8988T (cell line): ENCODE measurements around the gene TMA7B.
"Not testable (repeated sequence)": the region's sequence is repeated elsewhere in the genome, so short reads cannot be mapped to it uniquely, and the experiment has no call there.

ENCODE experiments used
- DNase-seq: peaks from one replicate; pipeline ENCODE4 v3.0.0; 2011

The TMA7B gene

DNA sequence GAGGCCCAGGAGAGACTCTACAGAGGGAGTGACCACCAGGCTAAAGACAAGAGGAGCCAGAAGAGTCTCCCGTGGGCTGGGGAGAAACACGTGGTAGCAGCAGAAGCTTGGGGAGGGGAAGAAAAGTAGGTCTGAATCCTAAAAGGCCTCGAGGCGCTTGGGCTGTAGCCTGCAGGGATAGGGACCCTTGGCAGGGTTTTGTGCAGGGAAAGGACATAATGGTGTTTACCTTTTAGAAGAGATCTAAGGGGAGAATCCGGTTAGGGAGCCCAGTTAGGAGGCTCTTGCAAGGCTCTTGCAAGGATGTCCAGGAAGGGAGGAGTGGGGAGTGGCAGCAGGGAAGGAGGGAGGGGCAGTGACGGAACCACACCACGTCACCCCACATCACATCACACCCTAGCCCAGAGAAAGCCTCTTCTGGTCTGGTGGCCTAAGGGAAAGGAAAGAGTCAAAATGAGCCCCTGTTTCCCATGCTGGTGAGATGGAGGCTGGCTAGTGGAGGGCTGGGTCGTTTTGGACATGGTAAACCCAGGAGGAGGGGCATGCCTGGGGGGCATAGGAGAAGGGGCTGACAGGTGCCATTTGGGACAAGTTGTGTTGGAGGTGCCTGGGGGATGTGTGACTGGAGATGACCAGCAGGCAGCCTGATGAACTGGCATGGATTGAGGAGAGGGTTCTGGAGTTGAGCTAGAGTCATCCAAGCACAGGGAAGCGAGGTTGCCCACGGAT is 28.4 kb downstream of the TMA7B start:
- no peak for DNase-seq

DNA sequence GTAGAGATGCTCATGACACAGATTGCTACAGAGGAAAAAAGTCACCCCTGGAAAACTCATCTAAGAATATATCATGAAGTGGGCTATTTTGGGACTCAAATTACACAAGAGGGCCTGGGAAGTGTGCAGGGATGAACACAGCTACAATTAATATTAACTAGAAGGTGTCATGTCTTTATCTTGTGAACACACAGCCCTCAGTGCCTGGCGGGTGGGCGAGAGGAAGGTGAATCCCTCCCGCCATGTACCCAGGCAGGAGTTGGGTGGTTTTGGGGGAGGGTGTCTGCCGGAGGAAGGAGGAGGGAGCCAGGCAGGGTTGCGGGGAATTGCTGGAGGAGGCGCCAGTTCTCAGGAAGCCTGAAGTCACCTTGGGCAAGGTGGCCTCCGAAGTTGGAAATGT is 29.4 kb downstream of the TMA7B start:
- no peak for DNase-seq

DNA sequence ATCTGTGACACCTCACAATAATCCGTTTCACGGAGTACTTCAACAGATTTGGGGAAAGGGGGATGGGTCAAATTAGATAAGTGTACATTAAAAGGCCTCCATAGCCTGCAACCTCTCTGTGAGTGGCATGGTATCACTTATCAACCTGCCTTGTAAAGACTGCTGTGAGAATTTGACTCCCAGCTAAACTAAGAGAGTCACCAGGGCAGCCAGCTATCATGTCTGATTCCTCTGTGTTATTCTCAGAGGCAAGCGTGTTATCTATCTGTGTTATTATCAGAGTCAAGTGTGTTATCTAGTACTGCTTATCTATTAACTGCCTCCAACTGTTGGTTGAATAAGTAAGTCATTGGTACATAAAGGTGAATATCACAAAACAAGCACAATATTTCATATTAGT is 30.5 kb downstream of the TMA7B start:
- no peak for DNase-seq

DNA sequence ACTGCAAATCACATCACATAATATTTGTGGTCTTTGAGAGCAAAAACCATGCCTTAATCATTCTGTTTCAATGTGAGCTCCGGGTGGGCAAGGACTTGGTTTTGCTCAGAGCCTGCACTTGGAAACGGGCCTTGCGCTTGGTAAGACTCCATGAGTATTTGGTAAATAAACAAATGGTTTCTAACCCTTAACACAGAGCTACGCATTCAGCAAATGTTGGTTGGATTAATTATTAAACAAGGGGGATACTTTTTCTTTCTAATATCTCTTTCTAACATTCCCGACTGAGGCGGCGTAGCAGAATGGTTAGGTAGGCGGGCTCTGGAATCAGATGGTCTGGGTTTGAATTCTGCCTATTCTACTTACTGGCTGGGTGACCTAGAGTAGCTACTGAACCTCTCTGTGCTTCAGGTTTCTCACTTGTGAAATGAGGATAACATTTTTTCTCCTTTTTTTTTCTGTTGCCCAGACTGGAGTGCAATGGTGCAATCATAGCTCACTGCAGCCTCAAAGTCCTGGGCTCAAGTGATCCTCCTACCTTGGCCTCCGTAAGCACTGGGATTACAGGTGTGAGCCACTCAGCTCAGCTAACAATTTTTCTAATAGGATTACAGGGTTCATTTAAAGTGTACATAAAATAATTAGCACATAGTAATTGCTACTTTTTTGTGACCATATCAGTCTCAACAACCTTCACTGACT is 31.1 kb downstream of the TMA7B start:
- DNase-seq = no peak

DNA sequence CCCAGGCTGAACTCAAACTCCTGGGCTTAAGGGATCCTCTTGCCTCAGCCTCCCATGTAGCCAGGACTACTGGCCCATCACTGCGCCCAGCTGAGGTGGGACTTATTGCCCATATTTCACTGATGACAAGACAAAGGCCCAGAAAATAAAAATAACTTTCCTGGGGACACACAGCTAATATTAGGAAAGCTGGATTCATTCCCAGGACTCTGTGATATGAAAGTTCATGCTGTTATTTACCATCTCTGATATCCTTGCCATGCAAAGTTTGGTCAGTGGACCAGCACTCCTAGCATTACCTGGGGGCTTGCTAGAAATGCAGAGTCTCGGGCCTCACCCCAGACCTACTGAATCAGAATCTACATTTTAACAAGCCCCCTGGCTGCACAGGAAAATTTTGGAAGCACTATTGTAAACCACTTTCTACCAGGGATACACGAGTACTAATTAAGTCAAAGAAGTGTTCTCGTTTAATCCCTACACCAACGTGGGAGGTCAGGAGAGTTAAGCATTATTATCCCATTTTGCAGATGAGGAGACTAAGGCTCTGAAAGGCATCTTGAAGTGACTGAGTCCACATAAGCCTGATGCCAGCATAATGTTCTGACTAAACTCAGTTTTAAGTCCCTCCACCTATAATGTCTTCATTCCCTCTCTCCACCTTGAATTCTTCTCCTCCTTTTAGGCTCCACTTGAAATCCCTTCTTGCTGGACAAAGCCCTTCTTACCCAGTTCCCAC is 32.1 kb downstream of the TMA7B start:
- no peak for DNase-seq

DNA sequence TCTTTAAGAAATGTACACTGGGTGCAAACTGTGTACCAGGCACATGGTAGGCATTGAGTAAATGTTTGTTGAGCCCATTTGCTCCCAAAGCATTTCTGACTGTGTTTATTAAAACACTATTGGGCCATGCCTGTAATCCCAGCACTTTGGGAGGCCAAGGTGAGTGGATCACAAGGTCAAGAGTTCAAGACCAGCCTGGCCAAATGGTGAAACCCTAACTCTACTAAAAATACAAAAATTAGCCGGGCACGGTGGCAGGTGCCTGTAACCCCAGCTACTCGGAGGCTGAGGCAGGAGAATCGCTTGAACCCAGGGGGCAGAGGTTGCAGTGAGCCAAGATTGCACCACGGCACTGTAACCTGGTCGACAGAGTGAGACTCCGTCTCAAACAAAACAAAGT is 32.7 kb downstream of the TMA7B start:
- not testable (repeated sequence) for DNase-seq

DNA sequence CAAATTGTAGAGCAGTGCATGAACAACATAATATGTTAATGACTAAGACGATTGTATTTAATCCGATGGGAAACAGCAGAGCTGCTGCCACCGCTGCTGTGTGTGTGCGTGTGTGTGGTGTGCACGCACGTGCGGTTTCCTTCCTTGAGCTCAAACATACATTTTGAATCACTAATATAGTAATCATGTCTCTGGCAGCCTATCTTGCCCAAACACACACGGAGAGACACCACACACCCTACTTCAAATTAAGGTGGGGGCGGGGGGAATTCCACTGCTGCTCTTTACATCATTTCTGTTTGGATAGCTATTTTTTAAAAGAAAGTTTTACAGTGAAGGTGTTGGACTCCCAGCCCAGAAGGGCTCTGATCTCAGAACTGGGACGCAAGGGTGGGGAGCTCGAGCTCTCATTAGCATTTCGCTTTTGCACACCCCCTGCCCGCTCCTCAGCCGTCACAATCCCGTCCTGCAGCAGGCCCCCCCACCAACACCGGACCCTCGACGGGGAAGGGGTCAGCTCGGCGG is 33.9 kb downstream of the TMA7B start:
- no peak for DNase-seq

DNA sequence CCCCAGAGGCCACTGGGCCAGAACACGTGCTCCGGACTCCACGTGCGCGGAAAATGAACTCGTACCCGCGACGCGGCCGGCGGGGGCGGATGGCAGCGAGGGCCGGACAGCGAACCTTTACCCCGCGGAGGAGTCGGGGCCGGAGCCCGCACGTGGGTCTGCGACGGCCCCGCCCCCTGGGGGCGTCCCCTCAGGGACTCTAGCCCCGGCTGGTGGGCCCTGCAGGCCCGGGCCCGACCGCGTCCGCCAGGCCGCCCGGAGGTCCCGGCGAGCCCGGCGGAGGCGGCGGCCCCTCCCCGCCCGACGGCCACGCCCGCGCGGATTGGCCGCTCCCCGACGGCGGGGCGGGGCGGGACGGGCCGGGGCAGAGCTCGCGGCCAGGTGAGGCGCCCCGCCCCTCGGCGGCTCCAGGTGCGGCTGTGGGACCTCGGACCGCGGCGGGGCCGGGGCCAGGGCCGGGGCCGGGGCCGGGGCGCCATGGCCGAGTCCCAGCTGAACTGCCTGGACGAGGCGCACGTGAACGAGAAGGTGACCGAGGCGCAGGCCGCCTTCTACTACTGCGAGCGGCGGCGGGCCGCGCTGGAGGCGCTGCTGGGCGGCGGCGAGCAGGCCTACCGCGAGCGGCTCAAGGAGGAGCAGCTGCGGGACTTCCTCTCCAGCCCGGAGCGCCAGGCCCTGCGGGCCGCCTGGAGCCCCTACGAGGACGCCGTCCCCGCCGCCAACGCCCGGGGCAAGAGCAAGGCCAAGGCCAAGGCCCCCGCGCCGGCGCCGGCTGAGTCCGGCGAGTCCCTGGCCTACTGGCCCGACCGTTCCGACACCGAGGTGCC is 34.6 kb downstream of the TMA7B start, which contains the start of gene FAM83F:
Gene FAM83F (plus strand): TSS at position 389 of the 827 bp plus-strand sequence. CDS start 89 bp downstream, at position 478.
- DNase-seq = no peak

DNA sequence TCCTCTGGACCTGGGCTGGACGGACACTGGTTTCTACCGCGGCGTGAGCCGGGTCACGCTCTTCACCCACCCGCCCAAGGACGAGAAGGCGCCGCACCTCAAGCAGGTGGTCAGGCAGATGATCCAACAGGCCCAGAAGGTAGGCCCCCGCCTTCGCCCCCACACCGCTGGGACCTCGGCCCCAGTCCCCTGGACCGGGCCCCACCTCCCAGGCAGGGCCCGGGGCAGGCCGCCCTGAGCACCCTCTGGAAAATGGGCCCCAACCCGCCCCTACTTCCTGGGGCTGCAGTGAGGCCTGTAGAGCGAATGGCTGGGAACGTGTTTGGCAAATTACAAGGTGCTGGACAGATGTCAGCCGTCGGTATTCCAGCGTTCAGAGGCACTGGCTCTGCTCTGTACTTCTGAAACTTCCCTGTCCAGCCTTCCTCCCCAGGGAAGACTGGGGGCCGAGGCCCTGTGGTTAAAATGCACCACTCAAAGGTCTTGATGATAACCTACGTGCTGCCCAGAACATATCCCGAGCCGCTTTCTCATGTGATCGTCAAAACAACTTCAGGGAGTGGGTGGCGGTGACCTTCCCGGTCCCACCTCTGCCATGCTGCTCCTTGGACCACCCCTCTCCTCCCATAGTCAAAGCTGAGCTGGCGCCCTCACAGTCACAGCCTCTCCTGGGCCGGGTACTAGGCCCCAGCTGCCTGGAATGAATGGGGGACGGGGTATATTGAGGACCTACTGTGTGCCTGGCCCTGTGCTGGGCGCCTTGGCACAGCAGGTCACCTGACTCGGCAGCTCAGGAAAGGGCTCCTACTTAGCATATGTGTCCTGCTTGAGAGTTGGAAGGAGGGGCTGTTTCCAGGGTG is 35.4 kb downstream of the TMA7B start:
- no peak for DNase-seq

DNA sequence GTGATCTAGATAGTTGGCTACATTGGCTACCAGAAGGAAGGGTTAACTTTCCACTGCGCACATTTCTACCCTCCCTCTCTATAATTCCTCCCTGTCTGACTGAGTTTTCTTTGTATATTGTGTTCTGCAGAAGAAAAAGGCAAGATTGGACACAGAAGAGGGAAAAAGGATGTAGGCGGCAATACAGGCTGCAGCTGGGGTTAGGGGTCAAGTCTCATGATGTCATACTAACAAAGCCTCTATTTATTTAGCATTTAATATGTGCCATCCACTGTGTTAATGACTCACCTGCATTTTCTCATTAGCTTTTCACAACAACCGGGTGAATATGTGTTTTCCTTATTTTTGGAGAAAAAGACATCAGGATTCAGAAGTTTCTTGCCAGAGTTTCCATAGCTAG is 36.5 kb downstream of the TMA7B start:
- no peak for DNase-seq

DNA sequence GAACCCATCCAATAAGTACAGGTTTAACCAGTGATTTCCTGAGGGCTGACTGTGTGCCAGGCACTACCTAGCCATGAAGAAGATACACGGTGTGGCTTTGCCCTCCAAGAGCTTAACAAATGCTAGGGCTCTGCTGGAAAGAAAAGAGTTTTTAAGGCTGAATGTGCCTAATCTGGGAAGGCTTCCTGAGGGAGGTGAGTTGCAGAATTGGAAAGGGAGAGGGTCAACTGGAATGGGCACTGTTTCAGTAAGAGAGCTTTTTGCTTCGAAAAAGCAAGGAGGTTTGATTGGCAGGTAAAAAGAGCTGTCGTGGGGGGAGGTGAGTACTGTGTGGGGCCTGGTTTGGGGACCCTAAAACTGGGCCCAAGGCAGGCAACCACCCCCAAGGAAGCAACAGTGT is 37.2 kb downstream of the TMA7B start:
- DNase-seq = no peak

DNA sequence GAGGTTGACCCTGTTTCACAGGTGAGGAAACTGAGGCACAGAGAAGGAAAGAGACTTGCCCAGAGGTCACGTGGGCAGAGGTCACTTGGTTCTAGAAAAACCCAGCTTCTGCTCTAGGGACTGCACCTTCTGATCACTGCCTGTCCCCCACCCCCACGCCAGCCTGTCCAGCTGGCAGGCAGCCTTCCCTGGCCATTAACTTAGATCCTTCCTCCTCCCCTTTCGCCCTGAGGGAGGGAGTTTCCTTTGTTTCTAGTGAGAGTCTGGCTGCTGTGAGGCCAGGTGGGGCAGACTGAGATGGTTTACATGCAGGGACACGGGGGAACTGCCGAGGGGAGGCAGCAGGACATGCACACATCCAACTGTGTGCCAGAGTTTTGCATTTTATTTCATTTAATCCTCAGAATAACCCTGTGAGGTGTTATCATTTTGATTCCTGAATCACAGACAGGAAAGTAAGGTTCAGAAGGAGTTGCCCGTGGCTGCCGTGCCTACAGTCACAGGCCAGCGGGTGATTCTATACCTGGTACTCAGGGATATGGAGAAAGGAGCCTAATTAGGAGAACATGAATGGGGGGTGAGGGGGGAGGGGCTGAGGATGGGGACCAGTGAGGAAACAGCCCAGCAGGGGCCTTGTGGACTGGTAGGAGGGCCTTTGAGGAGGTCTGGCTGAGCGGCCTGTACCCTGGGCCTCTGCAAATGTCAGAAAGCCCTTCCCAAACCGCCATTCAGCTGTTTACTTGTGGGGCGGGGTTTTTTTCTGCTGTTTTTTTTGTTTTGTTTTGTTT is 37.9 kb downstream of the TMA7B start:
- no peak for DNase-seq

DNA sequence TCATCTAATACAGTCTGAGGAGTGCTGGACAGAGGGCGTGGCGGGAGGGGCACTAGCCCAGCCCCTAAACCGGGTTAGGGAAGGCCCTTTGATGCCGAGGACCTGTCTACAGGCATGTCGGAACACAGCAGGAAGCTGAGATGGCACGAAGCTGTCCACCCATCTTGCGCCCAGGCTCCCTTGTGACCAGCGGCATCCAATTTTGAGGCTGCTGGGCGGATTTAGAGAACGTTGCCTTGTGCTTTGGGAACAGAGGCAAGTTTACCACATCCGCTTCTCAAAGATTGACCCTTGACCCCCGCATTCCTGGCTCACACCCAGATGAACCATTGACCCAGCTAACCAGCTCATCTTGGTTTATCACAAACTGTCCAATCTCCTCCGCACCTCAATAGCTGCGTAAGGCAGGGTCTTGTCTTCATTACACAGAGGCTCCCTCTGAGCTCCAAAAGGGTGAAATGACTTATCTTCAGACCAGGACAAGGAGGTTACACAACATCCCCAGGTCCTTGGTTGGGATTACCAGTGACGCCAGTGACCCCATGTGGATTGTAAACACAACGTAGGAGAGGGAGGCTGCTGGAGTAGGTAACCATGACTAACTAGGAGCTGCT is 39.1 kb downstream of the TMA7B start:
- DNase-seq = no peak

DNA sequence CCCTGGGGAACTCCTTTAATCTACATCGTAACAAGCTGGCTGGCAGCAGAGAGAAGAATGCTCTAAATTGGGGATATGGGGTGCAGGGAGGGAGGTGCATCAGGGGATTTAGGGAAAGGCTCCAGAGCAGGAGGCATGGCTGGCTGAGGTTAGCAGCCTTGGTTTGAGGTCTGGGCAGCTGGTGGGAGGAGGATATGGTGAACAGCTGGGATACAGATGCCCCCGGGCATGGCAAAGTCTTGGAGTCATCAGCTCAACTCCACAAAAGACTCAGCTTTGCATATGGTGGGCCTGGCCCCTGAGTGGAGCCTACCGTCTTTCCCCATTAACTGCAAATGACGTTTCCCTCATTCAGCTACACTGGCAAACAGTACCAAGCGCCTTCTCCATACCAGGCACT is 40.0 kb downstream of the TMA7B start:
- no peak for DNase-seq

DNA sequence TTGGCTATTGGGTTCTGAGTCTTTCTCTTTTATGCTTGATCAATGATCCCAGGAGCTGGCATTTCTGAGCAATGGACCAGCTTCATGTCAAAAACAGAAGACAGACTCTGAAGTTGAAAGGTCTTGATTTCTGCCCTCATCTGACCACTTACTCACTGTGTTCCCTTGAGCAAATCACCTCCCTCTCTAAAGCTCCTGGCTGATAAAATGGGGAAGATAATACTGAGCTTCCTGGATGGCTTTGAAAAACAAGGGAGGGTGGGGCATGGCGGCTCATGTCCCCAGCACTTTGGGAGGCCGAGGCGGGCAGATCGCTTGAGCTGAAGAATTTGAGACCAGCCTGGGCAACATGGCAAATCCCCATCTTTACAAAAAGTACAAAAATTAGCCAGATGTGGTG is 40.9 kb downstream of the TMA7B start:
- no peak for DNase-seq

DNA sequence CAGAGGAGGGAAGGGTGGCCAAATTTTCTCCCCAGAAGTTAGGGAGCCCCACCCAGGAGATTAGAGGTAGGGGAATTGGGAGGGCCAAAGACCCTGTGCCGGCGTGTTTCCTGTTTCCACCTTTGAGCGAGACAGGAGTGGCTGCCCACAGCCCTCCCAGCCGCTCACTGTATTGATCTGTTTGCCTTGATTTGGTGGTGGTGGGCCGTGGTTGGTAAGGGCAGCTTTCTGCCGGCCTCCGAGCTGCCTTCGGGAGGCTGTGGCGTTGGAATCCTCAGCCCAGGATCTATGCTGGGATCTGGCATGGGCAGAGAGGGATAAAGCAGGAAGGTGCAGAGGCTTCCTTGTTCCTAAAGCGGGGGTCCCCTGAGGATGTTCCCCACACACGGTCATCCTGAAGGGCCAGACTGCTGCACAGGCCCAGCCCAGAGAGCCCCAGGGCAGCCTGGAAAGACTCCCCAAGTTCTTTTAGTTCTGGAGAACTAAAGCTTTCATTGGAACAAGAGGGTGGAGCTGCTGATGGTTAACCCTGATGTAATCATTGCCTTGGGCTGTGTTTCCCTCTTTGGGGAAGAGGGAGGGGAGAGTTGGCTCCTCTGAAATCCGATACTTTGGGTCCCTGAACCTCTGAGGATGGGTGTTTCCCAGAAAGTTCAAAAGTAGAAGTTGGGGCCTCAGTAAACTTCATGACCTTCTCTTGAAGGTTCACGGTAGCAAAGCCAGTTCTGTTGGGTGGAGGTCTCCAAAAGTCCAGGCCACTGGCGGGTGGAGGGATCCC is 41.8 kb downstream of the TMA7B start:
- DNase-seq = no peak

DNA sequence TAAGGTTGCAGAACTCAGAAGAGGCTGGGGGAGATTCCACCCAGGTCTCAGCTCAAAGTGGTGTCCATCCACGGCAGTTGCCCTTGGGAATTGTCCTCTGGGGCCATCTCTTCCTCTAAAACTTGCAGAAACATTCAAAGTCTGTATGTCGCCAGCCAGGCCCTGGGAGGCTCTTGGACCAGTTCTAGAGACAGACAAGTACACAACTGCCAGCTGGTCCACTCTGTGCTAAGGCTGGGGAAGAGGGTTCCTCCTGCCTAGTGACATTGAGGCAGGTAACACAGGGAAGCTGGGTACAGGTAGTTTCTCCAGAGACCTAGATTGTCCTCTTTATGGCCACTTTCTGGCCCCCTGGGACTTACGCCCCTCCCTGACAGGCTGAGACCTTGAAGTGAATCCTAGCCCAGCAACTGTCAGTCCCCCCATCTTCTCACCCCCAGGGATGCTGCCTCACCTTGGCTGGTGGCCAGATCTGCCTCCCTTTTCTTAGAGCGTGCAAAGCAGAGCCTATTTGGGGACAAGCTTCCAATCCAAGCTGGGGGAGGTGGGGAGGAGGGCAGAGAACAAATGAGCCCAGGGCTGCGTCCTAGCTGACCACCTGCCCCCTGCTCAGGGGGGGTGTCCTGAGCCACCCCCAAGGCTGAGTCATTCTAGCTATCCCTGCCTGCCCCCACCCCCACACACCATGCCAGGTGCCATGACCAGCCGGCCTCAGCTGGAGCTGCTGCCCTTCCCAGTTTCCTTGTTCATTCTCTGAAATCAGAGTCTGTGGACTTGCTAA is 42.9 kb downstream of the TMA7B start:
- no peak for DNase-seq

DNA sequence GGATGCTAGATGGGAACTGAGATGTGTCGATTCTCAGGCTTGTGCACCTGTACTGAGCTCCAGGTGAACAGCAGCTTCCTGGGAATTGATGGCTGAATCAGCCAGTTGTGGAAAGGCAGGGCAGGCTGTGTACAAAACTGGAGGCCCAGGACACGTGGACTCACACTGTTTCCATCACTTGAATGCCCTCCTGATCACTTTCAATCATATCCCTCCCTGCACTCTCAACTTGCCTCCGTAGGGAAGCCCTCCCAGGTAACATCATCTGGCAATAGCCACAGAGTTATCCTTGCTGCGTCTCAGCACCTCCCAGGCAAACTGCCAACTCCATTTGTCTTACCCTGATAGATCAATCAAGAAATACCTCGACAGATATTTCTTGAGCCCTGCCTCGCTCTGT is 44.6 kb downstream of the TMA7B start:
- no peak for DNase-seq

DNA sequence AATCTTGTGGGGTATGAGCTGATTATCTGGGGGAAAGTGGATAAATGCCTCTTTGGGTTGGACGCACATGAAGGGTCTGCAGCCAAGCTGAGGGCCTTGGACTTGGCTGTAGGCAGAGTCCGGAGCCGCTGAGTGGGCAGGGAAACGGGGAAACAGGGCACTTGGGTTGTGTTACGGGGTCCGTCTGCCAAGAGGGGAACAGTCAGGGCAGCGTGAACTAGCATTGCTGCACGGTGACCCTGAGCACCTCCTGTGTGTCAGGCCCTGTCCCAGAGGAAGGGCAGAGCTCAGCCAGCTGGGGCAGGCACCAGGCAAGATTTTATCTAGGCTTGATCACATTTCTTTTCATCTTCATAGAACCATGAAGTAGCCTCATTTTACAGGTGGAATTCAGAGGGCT is 46.4 kb downstream of the TMA7B start:
- DNase-seq = no peak
